Stimulated activated CD8-positive, alpha-beta memory T cell treated with anti-CD3 and anti-CD28 coated beads, Interleukin-7, amount 100 ng/mL, for 24 hours (primary cell): ENCODE measurements around the gene G0S2.

ENCODE experiments used
- DNase-seq: peaks from one replicate; pipeline ENCODE4 v3.0.0-alpha.2; 2020; ENCODE audit warnings: low read depth

G0S2 gene

GRCh38 chr1:209720326-209720725 lies 45.1 kb downstream of the G0S2 start:
- DNase-seq, result no peak

GRCh38 chr1:209720826-209721225 lies 45.6 kb downstream of the G0S2 start:
- DNase-seq, result no peak

GRCh38 chr1:209721323-209721722 lies 46.1 kb downstream of the G0S2 start:
- no peak for DNase-seq

- no peak for DNase-seq
Observed at GRCh38 chr1:209723265-209723664, 48.1 kb downstream of the G0S2 start.

GRCh38 chr1:209723756-209724693 lies 48.8 kb downstream of the G0S2 start:
- DNase-seq, result no peak
